ENCODE measurements around the gene MSI2. TPM values are rescaled to one million over a fixed set of nuclear protein-coding genes. Genes with fewer than 3 reads are reported as not detected.

MSI2 gene
- total RNA-seq, 6 experiments from 2014 or later = 12.0 to 22.6 (median 19.4) TPM

DNA sequence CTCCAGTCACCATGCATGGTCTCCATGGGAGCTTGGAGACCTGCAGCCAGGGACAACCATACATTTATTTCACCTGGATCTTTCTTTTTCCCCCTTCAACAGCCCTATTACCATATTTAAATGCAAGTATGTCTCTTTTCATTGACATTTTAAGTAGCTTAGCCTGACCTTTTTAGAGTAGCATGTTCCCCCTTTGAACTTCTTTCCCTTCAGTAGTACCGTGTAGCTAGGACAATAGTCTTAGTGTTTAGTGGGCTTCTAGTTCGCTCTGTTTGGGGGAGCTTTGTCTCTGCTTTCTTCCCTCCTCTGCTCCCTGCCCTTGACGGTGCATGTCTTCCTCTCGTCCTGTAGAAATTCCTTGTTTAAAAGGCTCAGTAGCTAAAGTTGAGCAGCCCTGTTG, 394.2 kb downstream of the MSI2 start:
- H3K27ac ChIP-seq = no peak overlapping the region
- no peaks in the 10 kb centered on the region for H3K4me1 ChIP-seq
- no peaks in the 10 kb centered on the region for H3K36me3 ChIP-seq
- no peaks in the 10 kb centered on the region for H3K9me3 ChIP-seq
- ATAC-seq = no peak
- no peak overlapping the region for H3K4me3 ChIP-seq
- no peaks in the 10 kb centered on the region for H3K27me3 ChIP-seq
- no peak for TF ChIP-seq POLR2A (IDR thresholded peaks at IDR 0.05)
- TF ChIP-seq, protein P1, sequence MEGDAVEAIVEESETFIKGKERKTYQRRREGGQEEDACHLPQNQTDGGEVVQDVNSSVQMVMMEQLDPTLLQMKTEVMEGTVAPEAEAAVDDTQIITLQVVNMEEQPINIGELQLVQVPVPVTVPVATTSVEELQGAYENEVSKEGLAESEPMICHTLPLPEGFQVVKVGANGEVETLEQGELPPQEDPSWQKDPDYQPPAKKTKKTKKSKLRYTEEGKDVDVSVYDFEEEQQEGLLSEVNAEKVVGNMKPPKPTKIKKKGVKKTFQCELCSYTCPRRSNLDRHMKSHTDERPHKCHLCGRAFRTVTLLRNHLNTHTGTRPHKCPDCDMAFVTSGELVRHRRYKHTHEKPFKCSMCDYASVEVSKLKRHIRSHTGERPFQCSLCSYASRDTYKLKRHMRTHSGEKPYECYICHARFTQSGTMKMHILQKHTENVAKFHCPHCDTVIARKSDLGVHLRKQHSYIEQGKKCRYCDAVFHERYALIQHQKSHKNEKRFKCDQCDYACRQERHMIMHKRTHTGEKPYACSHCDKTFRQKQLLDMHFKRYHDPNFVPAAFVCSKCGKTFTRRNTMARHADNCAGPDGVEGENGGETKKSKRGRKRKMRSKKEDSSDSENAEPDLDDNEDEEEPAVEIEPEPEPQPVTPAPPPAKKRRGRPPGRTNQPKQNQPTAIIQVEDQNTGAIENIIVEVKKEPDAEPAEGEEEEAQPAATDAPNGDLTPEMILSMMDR (IDR thresholded peaks at IDR 0.05) = no peak
- WGBS (ENCODE audit: insufficient coverage, low coverage, low lambda C conversion rate, missing lambda C conversion rate) = 90% methylated on average over 4 of the region's 4 CpGs
- intact Hi-C loops (cut with DNase I) = no loop called here
- no peak for DNase-seq

DNA sequence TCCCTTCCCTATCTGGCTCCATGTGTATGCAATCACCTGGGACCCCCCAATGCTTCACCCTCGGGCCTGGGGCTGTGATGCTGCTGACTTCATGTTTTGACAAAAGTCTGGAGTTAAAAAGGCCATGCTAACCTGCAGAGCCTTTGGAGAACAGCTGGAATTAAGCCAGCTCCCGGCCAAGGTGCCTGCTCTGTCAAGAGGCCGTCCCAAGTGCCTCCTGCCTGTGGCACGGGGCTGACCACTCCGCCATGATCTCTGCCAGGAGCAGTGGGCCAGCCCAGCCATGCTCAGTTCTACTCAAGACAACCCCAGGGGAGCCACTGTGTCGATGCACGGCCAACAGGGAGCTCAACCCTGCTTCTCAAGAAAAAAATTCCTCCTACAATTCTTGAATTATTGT, 395.1 kb downstream of the MSI2 start:
- Histone ChIP-seq H3K27me3 (no peaks in the 10 kb centered on the region), H3K4me3 (no peak overlapping the region), H3K4me1 (no peaks in the 10 kb centered on the region), H3K27ac (no peak overlapping the region), H3K36me3 (no peaks in the 10 kb centered on the region), H3K9me3 (no peaks in the 10 kb centered on the region)
- intact Hi-C loops (cut with DNase I) = no loop called here
- ATAC-seq (no peak), DNase-seq (no peak)
- 93% methylated on average over 3 of the region's 7 CpGs for WGBS (ENCODE audit: insufficient coverage, low coverage, low lambda C conversion rate, missing lambda C conversion rate)
- no peak for TF ChIP-seq POLR2A (IDR thresholded peaks at IDR 0.05)
- TF ChIP-seq, protein P1 (IDR thresholded peaks at IDR 0.05) = no peak

DNA sequence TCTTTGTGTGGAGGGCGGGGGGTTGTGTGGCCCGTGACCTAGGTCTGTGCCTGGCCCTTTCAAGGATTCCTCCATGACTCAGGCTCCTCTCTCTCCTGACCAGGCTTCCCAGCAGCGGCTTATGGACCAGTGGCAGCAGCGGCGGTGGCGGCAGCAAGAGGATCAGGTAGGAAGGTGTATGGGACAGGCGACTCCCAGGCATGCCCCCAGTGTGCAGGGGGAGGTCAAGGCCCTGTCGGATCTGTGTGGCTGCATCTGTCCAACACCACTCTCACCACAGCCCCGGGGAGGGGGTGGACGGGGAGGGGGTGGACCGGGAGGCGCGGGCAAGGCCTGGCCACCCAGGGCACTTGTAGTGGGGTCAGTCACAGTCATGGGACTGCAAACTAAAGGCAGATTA, 395.7 kb downstream of the MSI2 start:
- 82% methylated on average over 3 of the region's 13 CpGs for WGBS (ENCODE audit: insufficient coverage, low coverage, low lambda C conversion rate, missing lambda C conversion rate)
- no peak for ATAC-seq
- H3K9me3 ChIP-seq = no peaks in the 10 kb centered on the region
- TF ChIP-seq, protein P1 (IDR thresholded peaks at IDR 0.05) = no peak
- TF ChIP-seq POLR2A (IDR thresholded peaks at IDR 0.05) = no peak
- H3K4me1 ChIP-seq = no peaks in the 10 kb centered on the region
- no peaks in the 10 kb centered on the region for H3K27me3 ChIP-seq
- H3K27ac ChIP-seq = no peak overlapping the region
- no peak for DNase-seq
- no peaks in the 10 kb centered on the region for H3K36me3 ChIP-seq
- H3K4me3 ChIP-seq = no peak overlapping the region
- intact Hi-C loops (cut with DNase I) = no loop called here

DNA sequence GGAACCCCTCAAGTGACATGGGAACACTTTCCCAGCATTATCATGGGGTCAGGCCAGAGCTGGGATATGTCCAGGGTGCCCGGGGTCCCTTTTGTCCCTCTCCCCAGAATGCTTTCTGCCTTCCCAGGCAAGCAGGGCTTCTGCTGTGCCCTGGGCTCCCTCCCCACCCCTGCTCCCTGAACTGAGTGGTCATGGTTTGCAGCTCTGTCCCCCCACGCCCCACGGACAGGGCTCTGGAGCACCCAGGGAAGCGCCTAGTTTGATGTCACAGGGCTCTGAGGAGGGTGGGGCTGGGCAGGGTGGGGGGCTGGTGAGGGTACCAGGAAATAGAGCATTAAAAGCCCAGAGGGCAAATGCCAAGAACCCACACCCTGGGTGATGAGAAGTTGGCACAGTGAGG, 396.5 kb downstream of the MSI2 start:
- ATAC-seq = no peak
- no peak for DNase-seq
- no peak overlapping the region for H3K27ac ChIP-seq
- H3K9me3 ChIP-seq = no peaks in the 10 kb centered on the region
- H3K36me3 ChIP-seq = no peaks in the 10 kb centered on the region
- TF ChIP-seq, protein P1 (IDR thresholded peaks at IDR 0.05) = no peak
- TF ChIP-seq POLR2A (IDR thresholded peaks at IDR 0.05) = no peak
- no peaks in the 10 kb centered on the region for H3K27me3 ChIP-seq
- intact Hi-C loops (cut with DNase I) = no loop called here
- H3K4me3 ChIP-seq = no peak overlapping the region
- H3K4me1 ChIP-seq = no peaks in the 10 kb centered on the region
- WGBS (ENCODE audit: insufficient coverage, low coverage, low lambda C conversion rate, missing lambda C conversion rate) = no CpG with 5 or more reads among the region's 4 CpGs

DNA sequence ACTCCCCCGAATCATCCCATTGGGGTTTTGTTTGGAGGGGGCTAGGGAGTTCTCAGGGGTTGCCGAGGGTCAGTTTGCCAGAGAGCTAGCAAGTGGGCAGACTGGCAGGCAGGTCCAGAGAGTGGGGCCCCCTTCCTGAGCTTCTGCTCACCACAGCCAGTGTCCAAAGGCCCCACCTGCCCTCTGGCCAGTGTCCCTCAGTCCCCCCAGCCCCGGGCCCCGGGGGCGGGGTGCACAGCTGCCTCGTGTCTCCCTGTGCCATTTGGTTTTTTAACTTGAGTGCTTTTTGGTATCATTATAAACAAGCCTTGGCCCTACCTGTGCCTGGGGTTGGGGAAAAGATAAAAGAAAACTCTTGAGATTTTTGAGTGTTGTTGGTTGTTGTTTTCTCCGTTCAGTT, 397.0 kb downstream of the MSI2 start:
- Histone ChIP-seq H3K4me3 (no peak overlapping the region), H3K4me1 (no peaks in the 10 kb centered on the region), H3K36me3 (no peaks in the 10 kb centered on the region), H3K27ac (no peak overlapping the region), H3K27me3 (no peaks in the 10 kb centered on the region), H3K9me3 (no peaks in the 10 kb centered on the region)
- ATAC-seq (no peak), DNase-seq (no peak)
- WGBS (ENCODE audit: insufficient coverage, low coverage, low lambda C conversion rate, missing lambda C conversion rate) = 78% methylated on average over 5 of the region's 7 CpGs
- intact Hi-C loops (cut with DNase I) = no loop called here
- TF ChIP-seq, protein P1 (IDR thresholded peaks at IDR 0.05) = no peak
- TF ChIP-seq POLR2A (IDR thresholded peaks at IDR 0.05) = no peak

All from right lobe of liver (tissue), 6 donors.